ENCODE data around the gene LYPD6B. TPM values are rescaled to one million over a fixed set of nuclear protein-coding genes. Genes with fewer than 3 reads are reported as not detected.

Gene LYPD6B
- total RNA-seq, 6 experiments from 2014 or later, result 18.3 to 91.5 (median 23.2) TPM

DNA sequence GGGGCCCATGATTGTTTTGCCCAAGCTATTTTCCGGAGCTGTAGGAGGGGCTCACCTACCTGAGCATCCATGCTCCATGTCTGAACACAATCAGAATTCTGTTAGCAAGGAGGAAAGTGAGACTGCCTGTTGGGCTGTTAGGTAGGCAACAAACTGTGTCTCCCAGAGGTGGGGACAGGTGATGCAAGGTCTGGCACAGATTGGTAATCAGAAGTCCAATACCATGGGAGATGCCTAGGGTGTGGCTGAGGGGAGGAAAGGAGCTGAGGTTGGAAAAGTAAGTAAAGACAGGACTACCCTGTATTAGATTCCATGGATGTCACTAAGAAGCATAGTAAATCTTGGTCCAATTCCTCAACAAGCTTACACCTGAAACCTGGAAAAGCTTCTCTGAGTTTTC lies 3.0 kb downstream of the LYPD6B start:
- DNase-seq, result no peak
- H3K27me3 Mint-ChIP-seq (ENCODE audit: insufficient read depth), result peaks cover 5% of the 10 kb centered on the region
- no peak overlapping the region for H3K4me3 Mint-ChIP-seq
- peaks cover 49% of the 10 kb centered on the region for H3K4me1 Mint-ChIP-seq (ENCODE audit: low read depth)
- H3K36me3 Mint-ChIP-seq (ENCODE audit: low read depth), result peaks cover 20% of the 10 kb centered on the region
- H3K9me3 Mint-ChIP-seq, result peaks cover 3% of the 10 kb centered on the region; the same call in 1 of the 2 replicates
- no peak overlapping the region for H3K27ac Mint-ChIP-seq
- TF ChIP-seq, protein P1, sequence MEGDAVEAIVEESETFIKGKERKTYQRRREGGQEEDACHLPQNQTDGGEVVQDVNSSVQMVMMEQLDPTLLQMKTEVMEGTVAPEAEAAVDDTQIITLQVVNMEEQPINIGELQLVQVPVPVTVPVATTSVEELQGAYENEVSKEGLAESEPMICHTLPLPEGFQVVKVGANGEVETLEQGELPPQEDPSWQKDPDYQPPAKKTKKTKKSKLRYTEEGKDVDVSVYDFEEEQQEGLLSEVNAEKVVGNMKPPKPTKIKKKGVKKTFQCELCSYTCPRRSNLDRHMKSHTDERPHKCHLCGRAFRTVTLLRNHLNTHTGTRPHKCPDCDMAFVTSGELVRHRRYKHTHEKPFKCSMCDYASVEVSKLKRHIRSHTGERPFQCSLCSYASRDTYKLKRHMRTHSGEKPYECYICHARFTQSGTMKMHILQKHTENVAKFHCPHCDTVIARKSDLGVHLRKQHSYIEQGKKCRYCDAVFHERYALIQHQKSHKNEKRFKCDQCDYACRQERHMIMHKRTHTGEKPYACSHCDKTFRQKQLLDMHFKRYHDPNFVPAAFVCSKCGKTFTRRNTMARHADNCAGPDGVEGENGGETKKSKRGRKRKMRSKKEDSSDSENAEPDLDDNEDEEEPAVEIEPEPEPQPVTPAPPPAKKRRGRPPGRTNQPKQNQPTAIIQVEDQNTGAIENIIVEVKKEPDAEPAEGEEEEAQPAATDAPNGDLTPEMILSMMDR (IDR thresholded peaks at IDR 0.05), result no peak

DNA sequence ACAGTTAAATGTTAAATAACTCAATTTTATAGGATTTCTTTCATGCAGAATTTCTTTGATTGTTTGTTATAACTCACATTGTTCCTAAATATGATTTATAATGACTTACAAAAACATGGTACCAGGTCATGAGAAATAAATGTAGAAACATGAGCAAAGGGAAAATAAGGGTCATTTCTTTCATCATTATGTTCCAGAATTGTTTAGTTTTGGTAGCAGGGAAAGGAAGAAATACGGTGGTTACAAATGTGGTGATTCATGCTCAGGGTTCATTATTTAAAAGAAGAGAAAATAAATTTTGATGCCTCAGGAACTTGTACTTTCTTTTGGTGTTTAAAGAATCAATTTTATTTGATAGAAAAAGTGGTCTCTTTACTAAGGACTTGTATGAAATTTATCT lies 4.4 kb downstream of the LYPD6B start:
- peaks cover 30% of the 10 kb centered on the region for H3K36me3 Mint-ChIP-seq (ENCODE audit: low read depth)
- H3K27me3 Mint-ChIP-seq (ENCODE audit: insufficient read depth), result peaks cover 5% of the 10 kb centered on the region
- peaks cover 47% of the 10 kb centered on the region for H3K4me1 Mint-ChIP-seq (ENCODE audit: low read depth)
- TF ChIP-seq, protein P1 (IDR thresholded peaks at IDR 0.05), result no peak
- H3K27ac Mint-ChIP-seq, result peak overlapping the region; percentile 39; the same call in 1 of the 2 replicates
- H3K9me3 Mint-ChIP-seq, result peaks cover 13% of the 10 kb centered on the region; the same call in 1 of the 2 replicates
- peak overlapping the region; percentile 52; the same call in 1 of the 2 replicates for H3K4me3 Mint-ChIP-seq
- no peak for DNase-seq

DNA sequence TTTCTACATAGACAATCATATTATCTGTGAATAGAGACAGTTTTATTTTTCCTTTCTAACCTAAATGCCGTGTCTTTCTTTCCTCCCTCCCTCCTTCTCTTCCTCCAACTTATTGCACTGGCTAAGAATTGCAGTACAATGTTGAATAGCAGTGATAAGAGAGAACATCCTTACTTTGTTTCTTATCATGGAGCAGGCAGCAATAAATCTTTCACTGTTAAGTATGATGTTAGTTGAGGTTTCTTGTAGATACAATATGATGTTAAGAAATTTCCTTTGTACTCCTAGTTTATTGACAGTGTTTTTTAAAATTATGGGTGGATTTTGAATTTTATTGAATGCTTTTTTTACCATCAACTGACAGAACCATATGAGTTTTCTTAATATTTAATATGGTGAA lies 6.0 kb downstream of the LYPD6B start:
- H3K36me3 Mint-ChIP-seq (ENCODE audit: low read depth), result peaks cover 31% of the 10 kb centered on the region
- peaks cover 56% of the 10 kb centered on the region for H3K4me1 Mint-ChIP-seq (ENCODE audit: low read depth)
- H3K27ac Mint-ChIP-seq, result no peak overlapping the region
- no peak for DNase-seq
- TF ChIP-seq, protein P1 (IDR thresholded peaks at IDR 0.05), result no peak
- H3K27me3 Mint-ChIP-seq (ENCODE audit: insufficient read depth), result peaks cover 3% of the 10 kb centered on the region
- H3K4me3 Mint-ChIP-seq, result no peak overlapping the region
- peaks cover 18% of the 10 kb centered on the region; the same call in 1 of the 2 replicates for H3K9me3 Mint-ChIP-seq

DNA sequence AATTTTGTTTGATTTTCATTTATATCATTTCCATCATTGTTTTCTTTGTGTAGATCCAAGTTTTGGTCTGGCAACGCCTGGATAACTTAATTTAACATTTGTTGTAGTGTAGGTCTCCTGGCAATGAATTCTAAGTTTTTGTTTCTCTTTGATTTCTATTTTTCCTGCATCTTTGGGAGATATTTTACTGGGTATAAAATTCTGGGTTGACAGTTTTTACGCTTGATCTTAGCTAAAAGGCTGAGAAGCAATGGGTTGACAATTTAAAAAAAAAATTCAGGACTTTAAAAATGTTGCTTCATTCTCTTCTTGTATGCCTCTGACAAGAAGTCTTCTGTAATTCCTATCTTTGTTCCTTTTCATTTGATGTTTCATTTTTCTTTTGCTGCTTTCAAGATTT lies 8.6 kb downstream of the LYPD6B start:
- Mint-ChIP-seq H3K4me1 (ENCODE audit: low read depth) (peaks cover 51% of the 10 kb centered on the region), H3K36me3 (ENCODE audit: low read depth) (peaks cover 31% of the 10 kb centered on the region), H3K9me3 (peaks cover 18% of the 10 kb centered on the region; the same call in 1 of the 2 replicates), H3K4me3 (no peak overlapping the region), H3K27ac (no peak overlapping the region), H3K27me3 (ENCODE audit: insufficient read depth) (no peaks in the 10 kb centered on the region)
- TF ChIP-seq, protein P1 (IDR thresholded peaks at IDR 0.05), result no peak
- no peak for DNase-seq

DNA sequence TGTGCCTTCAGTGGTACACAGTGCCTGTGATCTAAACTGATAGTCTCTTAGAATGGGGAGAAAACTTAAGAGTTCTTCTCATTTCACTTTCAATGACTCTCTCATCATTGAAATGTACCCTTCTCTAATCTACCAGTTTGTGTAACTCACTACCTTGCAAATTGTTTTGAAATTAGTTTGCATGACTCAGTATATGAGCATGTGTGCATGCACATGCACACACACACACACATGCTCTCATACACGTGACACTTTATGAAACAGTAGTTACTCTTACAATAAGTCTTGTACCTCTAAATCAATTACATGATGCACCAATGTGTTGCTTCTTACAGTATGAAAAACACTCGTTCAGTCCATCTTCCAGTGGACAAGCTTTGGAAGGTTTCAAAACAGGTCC lies 10.6 kb downstream of the LYPD6B start:
- Mint-ChIP-seq H3K27me3 (ENCODE audit: insufficient read depth) (no peaks in the 10 kb centered on the region; the same call in 1 of the 2 replicates), H3K4me3 (peak overlapping the region; percentile 32; the same call in 1 of the 2 replicates), H3K27ac (peak overlapping the region; percentile 75), H3K4me1 (ENCODE audit: low read depth) (peaks cover 40% of the 10 kb centered on the region), H3K36me3 (ENCODE audit: low read depth) (peaks cover 31% of the 10 kb centered on the region), H3K9me3 (peaks cover 18% of the 10 kb centered on the region; the same call in 1 of the 2 replicates)
- peak; percentile 56 for DNase-seq
- TF ChIP-seq, protein P1 (IDR thresholded peaks at IDR 0.05), result no peak

Data from HFFc6 (cell line).